SU-DHL-6 (cell line): ENCODE measurements around the gene ENO3.

Experiments
- H2AFZ ChIP-seq: fragments of 200-600 bp; sonication (generic); 2 replicates; pipeline ENCODE4 v1.6.1; 2014; ENCODE audit warnings: low read depth, mild to moderate bottlenecking, moderate library complexity, mixed read lengths, antibody characterized with exemption, low read length; ENCODE audit not compliant: severe bottlenecking
- H3F3A ChIP-seq: fragments of 200-600 bp; shearing (Covaris generic); 2 replicates; pipeline ENCODE4 v1.6.0; 2016; ENCODE audit warnings: antibody characterized with exemption, mild to moderate bottlenecking; ENCODE audit not compliant: insufficient read depth
- H3K27ac ChIP-seq: fragments of 200-600 bp; sonication (generic); 2 replicates; pipeline ENCODE4 v1.5.1; 2016; ENCODE audit warnings: low read depth, mild to moderate bottlenecking, low read length, moderate library complexity, mixed read lengths
- H3K27me3 ChIP-seq: fragments of 200-600 bp; sonication (generic), shearing (Covaris generic); 2 replicates; pipeline ENCODE4 v1.6.0; 2014; ENCODE audit warnings: mild to moderate bottlenecking, low read length
- H3K36me3 ChIP-seq: fragments of 200-600 bp; sonication (generic); 2 replicates; pipeline ENCODE4 v1.6.1; 2014; ENCODE audit warnings: mild to moderate bottlenecking, low read length, mixed read lengths
- H3K4me2 ChIP-seq: fragments of 300-600, 200-600 bp; shearing (Covaris generic), sonication (generic); 2 replicates; pipeline ENCODE4 v1.6.0; 2014; ENCODE audit warnings: low read length, low read depth, mild to moderate bottlenecking; ENCODE audit not compliant: poor library complexity, severe bottlenecking
- H3K4me3 ChIP-seq: fragments of 200-600 bp; sonication (generic); 2 replicates; pipeline ENCODE4 v1.5.1; 2014; ENCODE audit warnings: antibody characterized with exemption, low read length, mild to moderate bottlenecking, mixed read lengths; ENCODE audit not compliant: insufficient read depth, poor library complexity, severe bottlenecking
- H3K79me2 ChIP-seq: fragments of 200-600 bp; sonication (generic); 2 replicates; pipeline ENCODE4 v1.6.1; 2014; ENCODE audit warnings: mild to moderate bottlenecking, low read length, moderate library complexity; ENCODE audit not compliant: insufficient read depth
- H3K9ac ChIP-seq: fragments of 200-600 bp; sonication (generic); 2 replicates; pipeline ENCODE4 v1.7.0; 2014; ENCODE audit warnings: mild to moderate bottlenecking, low read length
- H3K9me2 ChIP-seq: fragments of 200-600 bp; sonication (generic); replicated peaks from 2 replicates; pipeline ENCODE4 v1.6.1; 2014; ENCODE audit warnings: low read length; ENCODE audit not compliant: insufficient read depth
- H3K9me3 ChIP-seq: fragments of 200-600 bp; sonication (generic); 2 replicates; pipeline ENCODE4 v1.6.1; 2014; ENCODE audit warnings: low read length, mixed read lengths; ENCODE audit not compliant: insufficient read depth
- H4K20me1 ChIP-seq: fragments of 200-600 bp; sonication (generic); 2 replicates; pipeline ENCODE4 v1.6.1; 2014; ENCODE audit warnings: low read depth, mild to moderate bottlenecking, antibody characterized with exemption, low read length, moderate library complexity, mixed read lengths
- EZH2phosphoT487 ChIP-seq: fragments of 200-600 bp; sonication (generic), shearing (Covaris generic); conservative IDR thresholded peaks from 2 replicates; pipeline ENCODE4 v1.6.1; 2018; ENCODE audit warnings: mild to moderate bottlenecking, antibody characterized with exemption, low read length, moderate library complexity, mixed read lengths
- TF ChIP-seq, protein P1 (sequence below): fragments of 200-600 bp; sonication (generic); IDR thresholded peaks from one replicate; pipeline ENCODE4 v1.5.1; 2017; ENCODE audit warnings: antibody characterized with exemption, mild to moderate bottlenecking, low read length, moderate library complexity; ENCODE audit not compliant: insufficient read depth, poor library complexity, severe bottlenecking

The ENO3 gene

GRCh38 chr17:4950746-4951204 is at the start of gene ENO3:
TSS of gene ENO3 (plus strand) at chr17:4951119. CDS start at chr17:4951830, 711 bp downstream.
- H3K9ac ChIP-seq, result peak within 1 kb of the TSS; percentile 100
- H3K27me3 ChIP-seq, result no peaks in the 10 kb centered on the region

GRCh38 chr17:4901648-4902344 is 49.1 kb upstream of the ENO3 start:
- Histone ChIP-seq H3K9ac (no peak overlapping the region), H3K36me3 (no peaks in the 10 kb centered on the region), H3K4me2 (no peak overlapping the region), H4K20me1 (no peaks in the 10 kb centered on the region), H2AFZ (no peak overlapping the region), H3K27ac (no peak overlapping the region), H3F3A (peaks cover 5% of the 10 kb centered on the region; the same call in 1 of the 2 replicates), H3K9me2 (no peaks in the 10 kb centered on the region), H3K79me2 (no peaks in the 10 kb centered on the region), H3K4me3 (no peak overlapping the region), H3K27me3 (no peaks in the 10 kb centered on the region), H3K9me3 (no peaks in the 10 kb centered on the region)
- TF ChIP-seq EZH2phosphoT487, result no peak
- TF ChIP-seq, protein P1, sequence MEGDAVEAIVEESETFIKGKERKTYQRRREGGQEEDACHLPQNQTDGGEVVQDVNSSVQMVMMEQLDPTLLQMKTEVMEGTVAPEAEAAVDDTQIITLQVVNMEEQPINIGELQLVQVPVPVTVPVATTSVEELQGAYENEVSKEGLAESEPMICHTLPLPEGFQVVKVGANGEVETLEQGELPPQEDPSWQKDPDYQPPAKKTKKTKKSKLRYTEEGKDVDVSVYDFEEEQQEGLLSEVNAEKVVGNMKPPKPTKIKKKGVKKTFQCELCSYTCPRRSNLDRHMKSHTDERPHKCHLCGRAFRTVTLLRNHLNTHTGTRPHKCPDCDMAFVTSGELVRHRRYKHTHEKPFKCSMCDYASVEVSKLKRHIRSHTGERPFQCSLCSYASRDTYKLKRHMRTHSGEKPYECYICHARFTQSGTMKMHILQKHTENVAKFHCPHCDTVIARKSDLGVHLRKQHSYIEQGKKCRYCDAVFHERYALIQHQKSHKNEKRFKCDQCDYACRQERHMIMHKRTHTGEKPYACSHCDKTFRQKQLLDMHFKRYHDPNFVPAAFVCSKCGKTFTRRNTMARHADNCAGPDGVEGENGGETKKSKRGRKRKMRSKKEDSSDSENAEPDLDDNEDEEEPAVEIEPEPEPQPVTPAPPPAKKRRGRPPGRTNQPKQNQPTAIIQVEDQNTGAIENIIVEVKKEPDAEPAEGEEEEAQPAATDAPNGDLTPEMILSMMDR, result no peak

More at GRCh38 chr17:4950746-4951204, at the start of gene ENO3:
- TF ChIP-seq, protein P1, result no peak
- no peak for TF ChIP-seq EZH2phosphoT487
- H3K79me2 ChIP-seq, result peaks cover 24% of the 10 kb centered on the region
- H3K36me3 ChIP-seq, result peaks cover 11% of the 10 kb centered on the region; the same call in 1 of the 2 replicates
- peak within 1 kb of the TSS; percentile 98 for H3K4me2 ChIP-seq
- H4K20me1 ChIP-seq, result peaks cover 3% of the 10 kb centered on the region; the same call in 1 of the 2 replicates
- peak within 1 kb of the TSS; percentile 100 for H3K27ac ChIP-seq
- H3K9me3 ChIP-seq, result no peaks in the 10 kb centered on the region
- peak within 1 kb of the TSS; percentile 100 for H3K4me3 ChIP-seq
- H2AFZ ChIP-seq, result peak within 1 kb of the TSS; percentile 21
- H3K9me2 ChIP-seq, result no peaks in the 10 kb centered on the region
- peaks cover 31% of the 10 kb centered on the region for H3F3A ChIP-seq

DNA sequence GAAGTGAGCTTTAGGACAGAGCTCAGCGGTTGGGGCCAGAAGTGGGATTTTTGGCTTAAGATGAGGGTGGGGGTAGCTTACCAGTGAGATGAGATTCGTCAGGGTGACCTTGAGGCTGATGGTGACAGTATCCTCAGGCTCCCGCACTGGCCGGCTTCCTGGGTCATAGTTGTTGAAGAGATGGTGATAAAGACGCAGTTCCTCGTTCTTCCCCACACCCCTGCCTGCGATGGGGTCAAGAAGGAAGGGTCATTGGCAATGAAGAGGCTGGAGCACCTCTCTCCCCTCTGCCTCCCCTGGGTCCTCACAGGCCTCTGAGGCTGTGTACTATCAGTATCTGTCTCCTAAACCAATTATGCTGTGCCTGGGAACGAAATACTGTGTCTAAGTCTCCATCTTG is 48.4 kb upstream of the ENO3 start:
- H3F3A ChIP-seq, result peaks cover 5% of the 10 kb centered on the region; the same call in 1 of the 2 replicates
- no peaks in the 10 kb centered on the region for H4K20me1 ChIP-seq
- no peak overlapping the region for H2AFZ ChIP-seq
- no peaks in the 10 kb centered on the region for H3K9me3 ChIP-seq
- H3K27ac ChIP-seq, result no peak overlapping the region
- H3K27me3 ChIP-seq, result no peaks in the 10 kb centered on the region
- no peak for TF ChIP-seq EZH2phosphoT487
- TF ChIP-seq, protein P1, result no peak
- no peak overlapping the region for H3K4me2 ChIP-seq
- H3K4me3 ChIP-seq, result no peak overlapping the region
- H3K79me2 ChIP-seq, result no peaks in the 10 kb centered on the region
- no peaks in the 10 kb centered on the region for H3K36me3 ChIP-seq
- H3K9me2 ChIP-seq, result no peaks in the 10 kb centered on the region
- H3K9ac ChIP-seq, result no peak overlapping the region
